Lung microvascular endothelial cell (primary cell): ENCODE measurements around the gene EFCAB14. TPM values are rescaled to one million over a fixed set of nuclear protein-coding genes. Genes with fewer than 3 reads are reported as not detected.
"Not testable (repeated sequence)": the region's sequence is repeated elsewhere in the genome, so short reads cannot be mapped to it uniquely, and the experiment has no call there.

ENCODE experiments used
- DNase-seq, 2 donors: peaks; one replicate each; pipeline versions ENCODE4 v3.0.0 to v3.0.0-alpha.2; 2010; ENCODE audit warnings: low read depth in 2 of 2
- total RNA-seq: library from RNA; depleted of rRNA; stranded (reverse); fragments of >200 nt; gene quantifications from 2 replicates; pipeline ENCODE4 v1.2.1, GENCODE V29; 2014

Gene EFCAB14
- total RNA-seq: 44.7 and 65.7 TPM in 2 replicates

- DNase-seq: peak; percentile 91 to 95
Measured at GRCh38 chr1:46718727-46719622, at the start of gene EFCAB14. TSS of gene EFCAB14 (minus strand) at chr1:46719114. CDS start at chr1:46718087, 1,027 bp downstream.

- no peak for DNase-seq
Measured at GRCh38 chr1:46768445-46768844, 49.5 kb upstream of the EFCAB14 start.

GRCh38 chr1:46767649-46768282, 48.9 kb upstream of the EFCAB14 start:
- DNase-seq: no peak

GRCh38 chr1:46764402-46764801, 45.5 kb upstream of the EFCAB14 start:
- no peak for DNase-seq

- DNase-seq: no peak
Measured at GRCh38 chr1:46761740-46762139, 42.8 kb upstream of the EFCAB14 start.

GRCh38 chr1:46760558-46761166, 41.7 kb upstream of the EFCAB14 start:
- no peak for DNase-seq

GRCh38 chr1:46757956-46758528, 39.1 kb upstream of the EFCAB14 start:
- no peak for DNase-seq

GRCh38 chr1:46757247-46757955, 38.5 kb upstream of the EFCAB14 start:
- no peak for DNase-seq

- no peak for DNase-seq
Measured at GRCh38 chr1:46755121-46755520, 36.2 kb upstream of the EFCAB14 start.

GRCh38 chr1:46754707-46755106, 35.8 kb upstream of the EFCAB14 start:
- peak in 1 of 2 donors; percentile 61 for DNase-seq

- DNase-seq: no peak
Measured at GRCh38 chr1:46753985-46754384, 35.1 kb upstream of the EFCAB14 start.

- no peak for DNase-seq
Measured at GRCh38 chr1:46749921-46750404, 31.0 kb upstream of the EFCAB14 start.

- DNase-seq: no peak
Measured at GRCh38 chr1:46749404-46749803, 30.5 kb upstream of the EFCAB14 start.

- DNase-seq: peak; percentile 57 to 75
Measured at GRCh38 chr1:46747683-46748288, 28.9 kb upstream of the EFCAB14 start.

- DNase-seq: no peak
Measured at GRCh38 chr1:46742069-46742468, 23.2 kb upstream of the EFCAB14 start.

- DNase-seq: peak; percentile 66 to 76
Measured at GRCh38 chr1:46735708-46736324, 16.9 kb upstream of the EFCAB14 start.

GRCh38 chr1:46728327-46728873, 9.5 kb upstream of the EFCAB14 start:
- not testable (repeated sequence) for DNase-seq

GRCh38 chr1:46725736-46726108, 6.8 kb upstream of the EFCAB14 start:
- no peak for DNase-seq

- peak; percentile 90 to 91 for DNase-seq
Measured at GRCh38 chr1:46724991-46725735, 6.2 kb upstream of the EFCAB14 start.
